K562 (cell line): ENCODE results near the gene XPNPEP1. TPM values are rescaled to one million over a fixed set of nuclear protein-coding genes. Genes with fewer than 3 reads are reported as not detected.
A peak's percentile ranks its signal among the peaks of the same experiment; 100 is the strongest.

Experiments
- ATAC-seq: fragments of 200-7000 bp; cut with Tn5 transposase; 3 replicates; pipeline ENCODE4 v1.9.1; 2020; ENCODE audit warnings: moderate library complexity
- BruUV-seq: library from RNA; stranded (reverse); fragments of 400-500 nt; replicated peaks from 2 replicates; lab custom pipeline; 2021; lab: Mats Ljungman, UMichigan
- CTCF ChIA-PET: fragments of 300-600 bp; formaldehyde crosslinking; extraction: SDS; loops from one replicate; lab custom pipeline; 2021; ENCODE audit warnings: low intra/inter-chr PET ratio; lab: Yijun Ruan, JAX
- POLR2A ChIA-PET: fragments of 300-600, 350-650 bp; sonication (Branson Sonifier 250); formaldehyde crosslinking; extraction: SDS; loops from one replicate; lab custom pipeline; 2021; ENCODE audit warnings: antibody characterized with exemption, inconsistent platforms; lab: Yijun Ruan, JAX
- DNase-seq, 4 experiments: peaks; one replicate each; pipeline versions ENCODE4 v3.0.0 to v3.0.0-alpha.2; 2011 to 2018; ENCODE audit warnings: low spot score in 3 of 4, mixed read lengths in 3 of 4; ENCODE audit errors: extremely low read depth in 1 of 4
- FAIRE-seq: peaks from 2 replicates; lab custom pipeline; 2011; peaks lifted over from hg19 to GRCh38; lab: Jason Lieb, UNC
- H2AFZ ChIP-seq: 2 replicates; pipeline ENCODE4 v1.6.0; 2011; ENCODE audit warnings: low read depth, low read length, control low read depth, inconsistent platforms
- H3K27ac ChIP-seq: fragments of 200-600 bp; 3 replicates; pipeline ENCODE4 v1.8.0; 2011; ENCODE audit warnings: low read depth, mild to moderate bottlenecking, control low read depth, inconsistent platforms, low read length, moderate library complexity, mixed read lengths; ENCODE audit errors: extremely low read depth
- H3K27me3 ChIP-seq, 2 experiments: fragments of 300-600 bp in 1 of 2; 2 replicates in 1 of 2; 3 replicates in 1 of 2; pipeline versions ENCODE4 v1.6.0 to v1.8.0; 2011; ENCODE audit warnings: inconsistent platforms in 2 of 2, low read length in 2 of 2, mild to moderate bottlenecking in 1 of 2, mixed read lengths in 1 of 2, moderate library complexity in 1 of 2; ENCODE audit not compliant: control insufficient read depth in 2 of 2, insufficient read depth in 2 of 2
- H3K36me3 ChIP-seq: fragments of 300-600 bp; 3 replicates; pipeline ENCODE4 v1.8.0; 2011; ENCODE audit warnings: mild to moderate bottlenecking, low read length, inconsistent platforms; ENCODE audit not compliant: control insufficient read depth, insufficient read depth
- H3K4me1 ChIP-seq, 2 experiments: fragments of 200-600 bp in 1 of 2; replicated peaks in 1 of 2; 2 replicates in 1 of 2; 3 replicates in 1 of 2; pipeline versions ENCODE4 v1.5.1 to v1.8.0; 2011; ENCODE audit warnings: inconsistent platforms in 2 of 2, low read length in 2 of 2, mild to moderate bottlenecking in 1 of 2, mixed read lengths in 1 of 2, moderate library complexity in 1 of 2; ENCODE audit not compliant: control insufficient read depth in 2 of 2, insufficient read depth in 2 of 2
- H3K4me2 ChIP-seq: 2 replicates; pipeline ENCODE4 v1.6.1; 2011; ENCODE audit warnings: low read length, control low read depth, inconsistent platforms, mixed read lengths; ENCODE audit not compliant: insufficient read depth
- H3K4me3 ChIP-seq: fragments of 200-600 bp; sonication (generic), shearing (Covaris generic); 2 replicates; pipeline ENCODE4 v1.5.1; 2016; ENCODE audit warnings: control low read depth, inconsistent platforms
- H3K79me2 ChIP-seq: fragments of 200-600 bp; 3 replicates; pipeline ENCODE4 v1.8.0; 2011; ENCODE audit warnings: low read length, inconsistent platforms; ENCODE audit not compliant: control insufficient read depth, insufficient read depth
- H3K9ac ChIP-seq, 2 experiments: 2 replicates each; pipeline versions ENCODE4 v1.6.0 to v1.6.1; 2011; ENCODE audit warnings: low read depth in 2 of 2, low read length in 2 of 2, control low read depth in 1 of 2, inconsistent platforms in 1 of 2, mild to moderate bottlenecking in 1 of 2, mixed read lengths in 1 of 2; ENCODE audit not compliant: insufficient read depth in 1 of 2
- H3K9me1 ChIP-seq: one replicate; pipeline ENCODE4 v1.6.0; 2011; ENCODE audit warnings: inconsistent platforms, mild to moderate bottlenecking, low read length, moderate library complexity; ENCODE audit not compliant: control insufficient read depth, insufficient read depth
- H3K9me3 ChIP-seq: replicated peaks from 2 replicates; pipeline ENCODE4 v1.5.1; 2011; ENCODE audit warnings: low read depth, low read length, inconsistent platforms; ENCODE audit not compliant: control insufficient read depth, insufficient read depth
- H4K20me1 ChIP-seq: replicated peaks from 2 replicates; pipeline ENCODE4 v1.6.1; 2011; ENCODE audit warnings: low read length, inconsistent platforms, mixed read lengths; ENCODE audit not compliant: control insufficient read depth, insufficient read depth
- AFF4 ChIP-seq: sonication (generic); formaldehyde crosslinking; IDR thresholded peaks from 2 replicates; pipeline ENCODE4 v1.8.0; 2023; ENCODE audit warnings: mild to moderate bottlenecking, missing genetic modification reagents
- DIDO1 ChIP-seq: fragments of 450-650 bp; IDR thresholded peaks from 2 replicates; pipeline ENCODE4 v1.6.1; 2016; ENCODE audit warnings: low read depth, missing biosample characterization, missing genetic modification characterization
- ETV1 ChIP-seq: fragments of 450-650 bp; conservative IDR thresholded peaks from 2 replicates; pipeline ENCODE4 v1.6.1; 2016; ENCODE audit warnings: missing genetic modification characterization, control low read depth, low read depth, missing compliant biosample characterization
- RAD21 ChIP-seq, 2 experiments: fragments of 250-450 bp in 1 of 2; fragments of 450-650 bp in 1 of 2; sonication (Bioruptor Pico) in 1 of 2; formaldehyde crosslinking in 1 of 2; IDR thresholded peaks in 1 of 2; conservative IDR thresholded peaks in 1 of 2; 2 replicates each; pipeline versions ENCODE4 v1.4.0 to v1.8.0; 2020 to 2022; ENCODE audit warnings: mild to moderate bottlenecking in 2 of 2, moderate library complexity in 1 of 2
- RBM34 ChIP-seq: fragments of 200-400 bp; formaldehyde crosslinking; IDR thresholded peaks from 2 replicates; pipeline ENCODE4 v1.6.1; 2018; ENCODE audit warnings: low read length, borderline replicate concordance; ENCODE audit not compliant: insufficient read depth
- TEAD4 ChIP-seq, 2 experiments: sonication (generic) in 1 of 2; formaldehyde crosslinking in 1 of 2; IDR thresholded peaks; 2 replicates each; pipeline versions ENCODE4 v1.6.1 to v1.8.0; 2012 to 2022; ENCODE audit warnings: borderline replicate concordance in 1 of 2, inconsistent platforms in 1 of 2, low read length in 1 of 2, mild to moderate bottlenecking in 1 of 2, missing genetic modification reagents in 1 of 2
- WGBS: fragments of 100-300 bp; shearing (Covaris generic); methylation state at CpG from one replicate; pipeline ENCODE4 v1.1.6; 2016; ENCODE audit warnings: low coverage, mixed read lengths; ENCODE audit not compliant: insufficient coverage; ENCODE audit errors: missing lambda C conversion rate; 5-methylcytosine and 5-hydroxymethylcytosine counted together
- in situ Hi-C: fragments of 300-500 bp; cut with MboI; formaldehyde crosslinking; loops from 4 replicates; pipeline ENCODE4 v1.15.0; 2018; ENCODE audit warnings: inconsistent platforms, mixed read lengths
- intact Hi-C: fragments of 100-400 bp; cut with micrococcal nuclease; formaldehyde crosslinking; loops from 2 replicates; pipeline ENCODE4 v1.14.2; 2022
- polyA plus RNA-seq, 8 experiments: library from polyadenylated mRNA; depleted of rRNA in 4 of 8; stranded (reverse) in 5 of 8; unstranded in 3 of 8; fragments of >200 nt; fragmentation: Nextera tagmentation in 2 of 8; fragmentation: Illumina TruSeq in 1 of 8; extraction: Ambion mirVana in 2 of 8; extraction: Trizol in 1 of 8; gene quantifications; 2 replicates each; pipeline versions ENCODE4 v1.2.1 to v1.2.3, GENCODE V29; 2011 to 2014; ENCODE audit warnings: inconsistent platforms in 1 of 8, missing spikeins in 1 of 8
- total RNA-seq, 7 experiments: library from RNA; depleted of rRNA in 6 of 7; stranded (reverse); fragments of >200 nt in 6 of 7; fragmentation: Illumina TruSeq in 2 of 7; extraction: Trizol in 2 of 7; gene quantifications; 2 replicates each; pipeline versions ENCODE4 v1.2.1 to v1.2.3, GENCODE V29; 2011 to 2021; ENCODE audit warnings: low replicate concordance in 1 of 7
- TF ChIP-seq, protein P1 (sequence below), 2 experiments: fragments of 450-650 bp; formaldehyde crosslinking in 1 of 2; IDR thresholded peaks; 2 replicates each; pipeline versions ENCODE4 v1.4.0 to v1.6.1; 2014 to 2020; ENCODE audit warnings: mild to moderate bottlenecking in 2 of 2, borderline replicate concordance in 1 of 2, low read depth in 1 of 2

XPNPEP1 gene
- total and polyA plus RNA-seq, 9 of the 15 experiments (the other 6 are each of a cell fraction or from before 2014, with no cell fraction given): 24.2 to 93.5 (median 40.1) TPM

DNA sequence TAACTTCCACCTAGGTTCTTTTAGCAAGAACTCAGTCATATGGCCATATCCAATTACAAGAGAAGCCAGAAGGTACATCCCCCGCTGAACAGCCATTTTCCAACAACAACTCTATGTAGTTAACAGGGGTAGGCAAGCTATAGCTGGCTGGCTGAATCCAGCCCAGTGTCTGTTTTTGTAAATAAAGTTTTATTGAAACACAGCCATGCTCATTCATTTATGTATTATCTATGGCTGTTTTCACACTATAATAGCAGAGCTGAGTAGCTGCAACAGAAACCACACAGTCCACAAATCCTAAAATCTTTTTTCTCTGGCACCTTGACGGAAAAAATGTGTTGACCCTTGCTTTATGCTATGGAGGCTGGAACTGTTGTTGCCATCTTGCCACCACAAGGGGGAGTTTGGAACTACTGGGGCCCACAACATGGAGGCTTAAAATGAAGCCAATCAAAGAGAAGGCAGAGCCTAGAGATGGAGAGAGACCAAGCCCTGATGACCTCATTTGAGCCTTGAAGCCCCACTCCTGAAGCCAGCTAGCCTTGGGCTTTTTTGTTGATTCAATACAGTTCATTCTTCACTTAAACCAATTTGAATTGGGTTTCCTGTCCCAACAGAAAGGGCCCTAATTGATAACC, 33.3 kb upstream of the XPNPEP1 start:
- FAIRE-seq (peak; percentile 89), ATAC-seq (peak; percentile 97), DNase-seq (peak; percentile 53 to 77 (median 62))
- Histone ChIP-seq H3K9me3 (no peaks in the 10 kb centered on the region), H3K4me3 (no peak overlapping the region), H3K27ac (no peak overlapping the region), H3K4me1 (no peaks in the 10 kb centered on the region), H3K36me3 (no peaks in the 10 kb centered on the region), H2AFZ (peak overlapping the region; percentile 82), H4K20me1 (no peaks in the 10 kb centered on the region), H3K79me2 (no peaks in the 10 kb centered on the region), H3K9ac (no peak overlapping the region), H3K9me1 (no peaks in the 10 kb centered on the region), H3K4me2 (peak overlapping the region; percentile 6; the same call in 1 of the 2 replicates), H3K27me3 (no peaks in the 10 kb centered on the region)
- BruUV-seq: no TSS peak
- in situ Hi-C loops (no loop called here), intact Hi-C loops (loop anchor here (2.0 to 10.0 kb wide), 2 partner anchors 58 to 72 kb away; no protein-coding TSS in a partner anchor)
- ChIA-PET CTCF (no interaction called here), POLR2A (interaction anchor here (0.6 to 0.8 kb wide), 2 partner anchors 67 to 367 kb away, joined by 3 read pairs; no protein-coding TSS in a partner anchor)
- WGBS: 13% methylated on average over 2 of the region's 2 CpGs
- TF ChIP-seq RAD21 (CRISPR knock-in tag; conservative IDR thresholded peaks at IDR 0.05 in 1 of 2, IDR thresholded peaks at IDR 0.05 in 1 of 2) (peak; percentile 50 to 71), ETV1 (tag) (no peak), DIDO1 (tag) (peak; percentile 77), TEAD4 (IDR thresholded peaks at IDR 0.05; ENCODE audit: low read length) (0 out of 2 replicates have a peak, but pooled peaks have one; percentile 7), TEAD4 (CRISPR knock-in tag; IDR thresholded peaks at IDR 0.05; ENCODE audit: borderline replicate concordance) (no peak), AFF4 (CRISPR knock-in tag) (no peak), RBM34 (no peak)
- TF ChIP-seq, protein P1, sequence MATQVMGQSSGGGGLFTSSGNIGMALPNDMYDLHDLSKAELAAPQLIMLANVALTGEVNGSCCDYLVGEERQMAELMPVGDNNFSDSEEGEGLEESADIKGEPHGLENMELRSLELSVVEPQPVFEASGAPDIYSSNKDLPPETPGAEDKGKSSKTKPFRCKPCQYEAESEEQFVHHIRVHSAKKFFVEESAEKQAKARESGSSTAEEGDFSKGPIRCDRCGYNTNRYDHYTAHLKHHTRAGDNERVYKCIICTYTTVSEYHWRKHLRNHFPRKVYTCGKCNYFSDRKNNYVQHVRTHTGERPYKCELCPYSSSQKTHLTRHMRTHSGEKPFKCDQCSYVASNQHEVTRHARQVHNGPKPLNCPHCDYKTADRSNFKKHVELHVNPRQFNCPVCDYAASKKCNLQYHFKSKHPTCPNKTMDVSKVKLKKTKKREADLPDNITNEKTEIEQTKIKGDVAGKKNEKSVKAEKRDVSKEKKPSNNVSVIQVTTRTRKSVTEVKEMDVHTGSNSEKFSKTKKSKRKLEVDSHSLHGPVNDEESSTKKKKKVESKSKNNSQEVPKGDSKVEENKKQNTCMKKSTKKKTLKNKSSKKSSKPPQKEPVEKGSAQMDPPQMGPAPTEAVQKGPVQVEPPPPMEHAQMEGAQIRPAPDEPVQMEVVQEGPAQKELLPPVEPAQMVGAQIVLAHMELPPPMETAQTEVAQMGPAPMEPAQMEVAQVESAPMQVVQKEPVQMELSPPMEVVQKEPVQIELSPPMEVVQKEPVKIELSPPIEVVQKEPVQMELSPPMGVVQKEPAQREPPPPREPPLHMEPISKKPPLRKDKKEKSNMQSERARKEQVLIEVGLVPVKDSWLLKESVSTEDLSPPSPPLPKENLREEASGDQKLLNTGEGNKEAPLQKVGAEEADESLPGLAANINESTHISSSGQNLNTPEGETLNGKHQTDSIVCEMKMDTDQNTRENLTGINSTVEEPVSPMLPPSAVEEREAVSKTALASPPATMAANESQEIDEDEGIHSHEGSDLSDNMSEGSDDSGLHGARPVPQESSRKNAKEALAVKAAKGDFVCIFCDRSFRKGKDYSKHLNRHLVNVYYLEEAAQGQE (IDR thresholded peaks at IDR 0.05; ENCODE audit: borderline replicate concordance): peak; percentile 32; the same call in 1 of the 2 replicates
- TF ChIP-seq, protein P1 (CRISPR knock-in tag; IDR thresholded peaks at IDR 0.05; ENCODE audit: low read depth): no peak
